ENCODE data around the gene EP400. TPM values are rescaled to one million over a fixed set of nuclear protein-coding genes. Genes with fewer than 3 reads are reported as not detected.

Gene EP400
- total RNA-seq, 1 donor, result 14.5 TPM

DNA sequence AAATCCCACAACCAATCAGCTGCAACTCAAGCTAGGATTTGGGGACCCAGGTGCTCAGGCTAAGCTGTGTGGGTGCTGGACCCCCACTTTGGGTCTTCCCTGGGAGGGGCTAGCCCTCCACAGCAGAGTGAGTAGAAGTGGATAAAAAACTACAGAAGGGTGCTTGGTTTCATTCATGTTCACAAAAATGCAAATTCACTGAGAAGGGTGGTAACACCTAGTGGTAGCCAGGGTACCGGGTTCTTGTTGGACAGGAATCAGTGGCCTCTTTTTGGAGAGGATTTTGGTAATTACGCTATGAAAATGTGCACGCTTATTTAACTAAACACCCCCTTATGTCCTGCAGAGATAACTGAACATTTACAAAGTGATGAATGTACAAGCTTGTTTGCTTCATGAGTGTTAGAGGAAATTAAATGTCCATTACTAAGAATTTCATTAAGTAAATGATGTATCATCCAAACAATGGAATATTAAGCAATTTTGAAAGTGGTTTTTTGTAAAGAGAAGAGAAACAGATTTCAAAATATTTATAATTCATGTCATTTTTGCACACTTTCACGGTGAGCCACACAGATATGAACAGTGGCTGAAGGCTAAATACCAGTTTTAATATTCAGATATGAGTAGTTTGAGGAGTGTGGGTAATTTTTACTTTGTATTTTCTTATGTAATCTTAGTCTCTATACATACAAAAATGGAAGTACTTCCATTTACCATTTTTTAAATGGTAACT lies 116.0 kb downstream of the EP400 start:
- no peaks in the 10 kb centered on the region for H3K27me3 ChIP-seq (ENCODE audit: insufficient read depth, low read length)
- no peak overlapping the region for H3K4me3 ChIP-seq (ENCODE audit: insufficient read depth, low read length)
- no peak for DNase-seq (ENCODE audit: insufficient read length, low spot score, missing footprints)
- peaks cover 81% of the 10 kb centered on the region for H3K36me3 ChIP-seq (ENCODE audit: insufficient read depth, low read length)
- H3K9me3 ChIP-seq (ENCODE audit: low read depth, low read length), result no peaks in the 10 kb centered on the region
- no peaks in the 10 kb centered on the region for H4K20me1 ChIP-seq (ENCODE audit: insufficient read depth, low read length)
- no peak overlapping the region for H3K4me2 ChIP-seq (ENCODE audit: insufficient read depth, low read length)
- no peak overlapping the region for H2AFZ ChIP-seq (ENCODE audit: low read length)
- no peaks in the 10 kb centered on the region for H3K4me1 ChIP-seq (ENCODE audit: insufficient read depth, low read length)
- H3K79me2 ChIP-seq (ENCODE audit: insufficient read depth, low read length), result no peaks in the 10 kb centered on the region
- TF ChIP-seq, protein P1, sequence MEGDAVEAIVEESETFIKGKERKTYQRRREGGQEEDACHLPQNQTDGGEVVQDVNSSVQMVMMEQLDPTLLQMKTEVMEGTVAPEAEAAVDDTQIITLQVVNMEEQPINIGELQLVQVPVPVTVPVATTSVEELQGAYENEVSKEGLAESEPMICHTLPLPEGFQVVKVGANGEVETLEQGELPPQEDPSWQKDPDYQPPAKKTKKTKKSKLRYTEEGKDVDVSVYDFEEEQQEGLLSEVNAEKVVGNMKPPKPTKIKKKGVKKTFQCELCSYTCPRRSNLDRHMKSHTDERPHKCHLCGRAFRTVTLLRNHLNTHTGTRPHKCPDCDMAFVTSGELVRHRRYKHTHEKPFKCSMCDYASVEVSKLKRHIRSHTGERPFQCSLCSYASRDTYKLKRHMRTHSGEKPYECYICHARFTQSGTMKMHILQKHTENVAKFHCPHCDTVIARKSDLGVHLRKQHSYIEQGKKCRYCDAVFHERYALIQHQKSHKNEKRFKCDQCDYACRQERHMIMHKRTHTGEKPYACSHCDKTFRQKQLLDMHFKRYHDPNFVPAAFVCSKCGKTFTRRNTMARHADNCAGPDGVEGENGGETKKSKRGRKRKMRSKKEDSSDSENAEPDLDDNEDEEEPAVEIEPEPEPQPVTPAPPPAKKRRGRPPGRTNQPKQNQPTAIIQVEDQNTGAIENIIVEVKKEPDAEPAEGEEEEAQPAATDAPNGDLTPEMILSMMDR (IDR thresholded peaks at IDR 0.05; ENCODE audit: extremely low read depth, low read depth, low read length), result no peak
- H3K27ac ChIP-seq (ENCODE audit: low read depth, low read length), result no peak overlapping the region

DNA sequence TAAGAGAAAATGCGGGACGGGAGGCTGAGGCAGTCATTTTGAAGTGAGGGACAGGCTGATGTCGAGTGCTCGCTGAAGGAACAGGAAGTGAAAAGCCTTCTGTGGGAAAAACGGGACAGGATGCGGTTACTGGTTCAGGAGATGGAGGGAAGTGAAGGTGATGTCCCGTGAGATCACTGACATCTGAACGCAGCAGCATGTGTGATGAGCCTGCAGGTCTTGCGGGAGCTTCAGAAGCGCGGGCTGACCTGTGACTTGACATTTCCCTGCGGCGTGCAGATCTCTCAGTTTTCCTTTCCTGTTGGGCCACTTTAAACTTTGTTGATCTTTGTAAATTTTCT lies 116.6 kb downstream of the EP400 start:
- no peaks in the 10 kb centered on the region for H3K79me2 ChIP-seq (ENCODE audit: insufficient read depth, low read length)
- no peaks in the 10 kb centered on the region for H3K4me1 ChIP-seq (ENCODE audit: insufficient read depth, low read length)
- TF ChIP-seq, protein P1 (IDR thresholded peaks at IDR 0.05; ENCODE audit: extremely low read depth, low read depth, low read length), result no peak
- H3K4me2 ChIP-seq (ENCODE audit: insufficient read depth, low read length), result no peak overlapping the region
- H3K9me3 ChIP-seq (ENCODE audit: low read depth, low read length), result no peaks in the 10 kb centered on the region
- no peak overlapping the region for H2AFZ ChIP-seq (ENCODE audit: low read length)
- H4K20me1 ChIP-seq (ENCODE audit: insufficient read depth, low read length), result no peaks in the 10 kb centered on the region
- no peak overlapping the region for H3K4me3 ChIP-seq (ENCODE audit: insufficient read depth, low read length)
- H3K27me3 ChIP-seq (ENCODE audit: insufficient read depth, low read length), result no peaks in the 10 kb centered on the region
- DNase-seq (ENCODE audit: insufficient read length, low spot score, missing footprints), result no peak
- peaks cover 77% of the 10 kb centered on the region for H3K36me3 ChIP-seq (ENCODE audit: insufficient read depth, low read length)
- H3K27ac ChIP-seq (ENCODE audit: low read depth, low read length), result no peak overlapping the region

DNA sequence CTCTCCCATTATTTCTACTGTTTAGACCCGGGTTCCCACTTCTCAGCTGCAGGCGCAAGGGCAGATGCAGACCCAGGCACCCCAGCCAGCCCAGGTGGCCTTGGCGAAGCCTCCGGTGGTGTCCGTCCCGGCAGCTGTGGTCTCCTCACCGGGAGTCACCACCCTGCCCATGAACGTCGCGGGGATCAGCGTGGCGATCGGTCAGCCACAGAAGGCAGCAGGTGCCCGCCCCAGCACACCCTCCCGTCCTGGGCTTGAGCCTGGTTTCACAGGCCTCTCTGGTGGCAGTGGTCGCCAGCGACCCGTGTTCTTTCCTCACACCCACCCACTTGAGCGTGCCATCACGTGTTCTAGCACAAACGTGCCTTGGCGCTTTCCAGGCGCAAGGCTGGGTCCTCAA lies 117.0 kb downstream of the EP400 start:
- H4K20me1 ChIP-seq (ENCODE audit: insufficient read depth, low read length), result no peaks in the 10 kb centered on the region
- peaks cover 73% of the 10 kb centered on the region for H3K36me3 ChIP-seq (ENCODE audit: insufficient read depth, low read length)
- H3K27ac ChIP-seq (ENCODE audit: low read depth, low read length), result no peak overlapping the region
- TF ChIP-seq, protein P1 (IDR thresholded peaks at IDR 0.05; ENCODE audit: extremely low read depth, low read depth, low read length), result no peak
- no peaks in the 10 kb centered on the region for H3K27me3 ChIP-seq (ENCODE audit: insufficient read depth, low read length)
- H3K79me2 ChIP-seq (ENCODE audit: insufficient read depth, low read length), result no peaks in the 10 kb centered on the region
- H3K9me3 ChIP-seq (ENCODE audit: low read depth, low read length), result no peaks in the 10 kb centered on the region
- no peak for DNase-seq (ENCODE audit: insufficient read length, low spot score, missing footprints)
- H3K4me2 ChIP-seq (ENCODE audit: insufficient read depth, low read length), result no peak overlapping the region
- no peak overlapping the region for H2AFZ ChIP-seq (ENCODE audit: low read length)
- no peak overlapping the region for H3K4me3 ChIP-seq (ENCODE audit: insufficient read depth, low read length)
- no peaks in the 10 kb centered on the region for H3K4me1 ChIP-seq (ENCODE audit: insufficient read depth, low read length)

DNA sequence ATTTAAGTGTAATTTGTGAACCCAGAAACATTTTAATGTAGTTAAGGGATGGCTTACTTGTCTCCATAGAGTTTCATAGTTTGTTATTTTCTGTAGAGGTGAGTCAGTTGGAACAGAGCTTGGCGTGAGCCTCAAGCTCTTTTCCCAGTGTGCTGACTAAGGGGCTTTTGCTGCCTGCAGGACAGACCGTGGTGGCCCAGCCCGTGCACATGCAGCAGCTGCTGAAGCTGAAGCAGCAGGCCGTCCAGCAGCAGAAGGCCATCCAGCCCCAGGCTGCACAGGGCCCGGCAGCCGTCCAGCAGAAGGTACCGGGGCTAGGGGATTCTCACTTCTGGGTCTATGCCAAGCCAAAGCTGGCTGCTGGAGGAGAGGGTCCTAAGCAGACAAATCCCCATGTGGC lies 117.4 kb downstream of the EP400 start:
- DNase-seq (ENCODE audit: insufficient read length, low spot score, missing footprints), result no peak
- no peak overlapping the region for H3K4me2 ChIP-seq (ENCODE audit: insufficient read depth, low read length)
- H3K4me1 ChIP-seq (ENCODE audit: insufficient read depth, low read length), result no peaks in the 10 kb centered on the region
- no peak overlapping the region for H2AFZ ChIP-seq (ENCODE audit: low read length)
- no peak overlapping the region for H3K4me3 ChIP-seq (ENCODE audit: insufficient read depth, low read length)
- TF ChIP-seq, protein P1 (IDR thresholded peaks at IDR 0.05; ENCODE audit: extremely low read depth, low read depth, low read length), result no peak
- H4K20me1 ChIP-seq (ENCODE audit: insufficient read depth, low read length), result no peaks in the 10 kb centered on the region
- H3K27me3 ChIP-seq (ENCODE audit: insufficient read depth, low read length), result no peaks in the 10 kb centered on the region
- H3K79me2 ChIP-seq (ENCODE audit: insufficient read depth, low read length), result no peaks in the 10 kb centered on the region
- H3K27ac ChIP-seq (ENCODE audit: low read depth, low read length), result no peak overlapping the region
- no peaks in the 10 kb centered on the region for H3K9me3 ChIP-seq (ENCODE audit: low read depth, low read length)
- peaks cover 68% of the 10 kb centered on the region for H3K36me3 ChIP-seq (ENCODE audit: insufficient read depth, low read length)
